HG03103 (cell line): ENCODE results near the gene NFATC4.
"Not testable (repeated sequence)": the region's sequence is repeated elsewhere in the genome, so short reads cannot be mapped to it uniquely, and the experiment has no call there.

Experiments
- ATAC-seq: cut with Tn5 transposase; IDR thresholded peaks from one replicate; pipeline ENCODE4 v1.9.1; 2021; ENCODE audit warnings: low read depth; ENCODE audit not compliant: unreplicated experiment

Gene NFATC4

DNA sequence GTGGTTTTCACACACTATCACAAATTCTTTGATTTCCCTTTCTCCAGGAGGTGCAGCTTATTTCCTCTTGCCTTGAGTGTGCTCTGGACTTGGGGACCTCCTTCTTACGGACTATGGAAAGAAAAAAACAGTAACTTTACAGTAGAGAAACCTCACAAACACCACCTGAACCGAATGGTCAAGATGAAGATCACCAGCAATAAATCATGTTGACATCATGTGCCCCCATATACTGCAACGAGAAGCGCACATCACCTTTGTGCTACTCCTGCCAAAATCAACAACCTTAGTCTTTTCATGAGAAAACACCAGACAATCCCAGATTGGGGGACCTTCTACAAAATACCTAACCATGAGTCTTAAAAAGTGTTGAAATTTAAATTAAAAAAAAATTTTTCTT is 17.5 kb downstream of the NFATC4 start:
- ATAC-seq: no peak

DNA sequence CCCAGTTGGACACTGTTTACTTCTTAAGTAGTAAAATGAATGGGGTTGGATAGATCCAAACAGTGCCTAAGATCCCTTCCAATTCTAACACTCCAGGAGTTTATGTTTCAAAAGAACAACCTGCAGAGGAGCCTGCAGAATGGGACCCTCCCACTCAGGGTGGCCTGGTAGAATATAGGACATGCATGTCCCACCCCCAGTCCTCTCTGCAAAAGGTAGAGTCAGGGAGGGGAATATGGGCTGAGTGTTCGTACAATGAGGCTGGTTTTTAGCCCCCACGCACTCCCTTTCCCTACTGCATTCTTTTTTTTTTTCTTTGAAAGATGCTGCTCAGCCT is 19.0 kb downstream of the NFATC4 start:
- ATAC-seq: no peak

DNA sequence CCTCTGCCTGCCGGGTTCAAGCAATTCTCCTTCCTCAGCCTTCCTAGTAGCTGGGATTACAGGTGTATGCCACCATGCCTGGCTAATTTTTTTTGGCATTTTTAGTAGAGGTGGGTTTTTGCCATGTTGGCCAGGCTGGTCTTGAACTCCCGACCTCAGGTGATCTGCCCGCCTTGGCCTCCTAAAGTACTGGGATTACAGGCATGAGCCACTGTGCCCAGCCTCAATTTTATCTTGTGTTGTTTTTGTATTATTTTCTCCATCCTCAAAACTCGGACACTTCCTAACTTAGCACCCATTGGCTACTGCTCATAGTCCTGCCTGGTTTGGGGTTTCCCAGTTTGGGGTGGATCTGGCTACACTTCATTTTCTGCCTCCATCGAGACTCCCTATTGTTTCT is 19.6 kb downstream of the NFATC4 start:
- not testable (repeated sequence) for ATAC-seq

DNA sequence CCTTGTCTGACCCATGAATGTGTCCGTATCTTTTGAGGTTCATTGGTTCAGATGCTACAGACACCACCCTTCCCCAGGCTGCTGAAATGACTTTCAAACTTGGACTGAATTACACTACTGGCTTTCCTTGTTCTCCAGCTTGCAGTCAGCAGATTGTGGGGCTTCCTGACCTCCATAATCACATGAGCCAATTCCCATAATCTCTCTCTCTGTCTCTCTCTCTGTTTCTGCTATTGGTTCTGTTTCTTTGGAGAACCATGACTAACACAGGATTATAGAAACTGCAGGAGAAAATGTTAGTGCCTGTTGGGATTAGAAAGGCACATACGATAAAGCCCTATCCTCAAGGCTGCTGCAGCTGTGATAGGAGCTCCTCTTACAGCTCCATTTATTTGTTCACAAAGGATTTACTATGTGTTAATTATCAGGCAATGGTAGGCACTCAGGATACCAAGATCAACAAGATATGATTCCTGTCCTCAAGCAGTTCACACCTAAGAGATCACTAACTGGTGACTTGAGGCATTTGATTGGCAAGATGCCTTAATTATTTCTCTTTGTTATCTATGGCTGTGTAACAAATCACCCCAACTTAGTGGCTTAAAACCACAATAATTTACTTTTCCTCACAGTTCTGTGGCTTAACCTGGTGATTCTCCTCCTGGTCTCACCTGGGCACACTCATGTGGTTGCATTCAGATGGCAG is 20.6 kb downstream of the NFATC4 start:
- no peak for ATAC-seq

DNA sequence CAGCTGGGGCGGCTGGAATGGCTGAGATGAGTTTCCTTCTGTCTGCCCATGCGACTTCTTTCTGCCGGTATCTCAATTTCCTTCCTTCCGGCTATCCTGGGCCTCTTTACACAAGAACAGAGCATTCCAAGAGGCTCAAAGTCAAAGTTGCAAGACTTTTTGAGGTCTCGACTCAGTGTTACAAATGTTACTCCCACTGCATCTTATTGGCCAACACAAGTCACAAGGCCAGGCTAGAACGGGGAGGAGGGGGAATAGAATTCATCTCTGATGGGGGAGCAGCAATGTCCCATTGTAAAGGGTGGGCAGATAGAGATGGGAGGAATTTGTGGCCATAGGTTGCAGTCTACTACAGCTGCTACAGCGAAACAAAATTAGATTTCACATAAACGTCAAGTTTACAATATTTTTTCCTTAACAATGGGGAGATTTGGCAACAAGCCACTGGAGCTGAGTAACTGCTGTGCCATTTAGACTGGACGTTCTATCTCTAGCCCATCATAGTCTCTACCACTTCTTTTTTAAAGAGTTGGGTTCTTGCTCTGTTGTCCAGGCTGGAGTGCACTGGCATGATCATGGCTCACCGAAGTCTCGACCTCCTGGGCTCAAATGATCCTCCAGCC is 21.4 kb downstream of the NFATC4 start:
- ATAC-seq: no peak

DNA sequence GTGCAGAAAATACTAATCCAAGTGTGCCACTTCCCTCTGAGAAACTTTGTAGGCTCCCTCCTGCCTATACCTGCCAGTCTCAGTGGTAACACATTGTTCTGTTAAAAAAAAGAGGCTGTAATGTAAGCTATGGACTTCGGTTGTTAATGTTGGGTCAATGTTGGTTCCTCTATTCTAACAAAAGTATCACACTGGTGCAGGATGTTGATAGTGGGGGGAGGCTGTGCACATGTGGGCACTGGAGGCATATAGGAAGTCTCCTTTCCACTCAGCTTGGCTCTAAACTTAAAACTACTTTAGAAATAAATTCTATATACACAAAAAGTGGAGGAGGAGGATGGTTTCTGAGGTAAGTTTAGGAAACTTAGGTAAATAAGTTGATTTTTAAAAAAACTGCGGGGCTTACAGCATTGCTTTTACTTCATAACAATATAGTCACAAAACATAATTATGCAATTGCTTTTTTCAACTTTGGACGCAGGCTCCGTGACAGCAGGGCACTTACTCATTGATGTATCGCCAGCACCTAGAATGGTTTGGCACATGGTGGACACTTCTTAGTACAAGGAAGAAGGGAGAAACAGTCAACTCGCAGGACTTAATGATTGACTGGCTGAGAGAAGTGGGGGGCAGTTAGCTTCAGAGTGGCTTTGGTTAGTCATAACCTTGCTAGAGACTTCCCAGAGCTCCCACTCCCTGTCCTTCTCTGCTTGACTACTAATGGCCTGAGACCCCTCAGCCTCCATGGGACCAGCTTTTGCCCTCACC is 22.9 kb downstream of the NFATC4 start:
- no peak for ATAC-seq

DNA sequence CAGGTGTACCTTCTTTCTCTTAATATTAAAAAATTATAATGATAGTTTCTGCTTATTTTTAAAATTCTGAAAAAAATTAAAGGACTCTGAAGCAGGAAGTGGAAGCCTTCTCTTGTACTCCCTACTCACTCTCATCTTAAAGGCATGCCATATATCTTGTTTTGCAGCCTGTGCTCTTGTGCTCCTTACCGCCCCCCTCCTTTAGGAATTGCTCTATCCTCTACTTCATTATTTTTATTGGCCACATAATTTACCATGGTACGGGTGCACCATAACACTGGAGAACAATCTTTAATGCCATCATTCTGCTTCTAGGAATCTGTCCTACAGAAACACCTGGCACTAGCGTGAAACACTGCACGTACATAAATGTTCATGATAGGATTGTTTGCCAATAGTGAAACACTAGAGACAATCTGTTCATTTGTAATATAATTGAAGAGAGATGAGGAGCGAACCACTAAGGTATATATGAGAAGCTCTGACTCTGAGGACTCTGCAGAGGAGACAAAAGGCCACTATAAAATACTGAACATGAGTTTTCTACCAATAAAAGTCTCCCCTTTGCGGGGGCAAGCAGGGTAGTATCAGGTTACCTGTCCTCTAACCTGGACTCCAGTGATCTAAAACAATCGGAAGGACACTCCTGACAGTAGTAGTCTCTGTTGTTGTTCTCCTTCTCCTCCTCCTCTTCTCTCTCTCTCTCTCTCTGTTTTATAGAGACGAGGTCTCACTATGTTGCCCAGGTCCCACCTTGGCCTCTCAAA is 24.5 kb downstream of the NFATC4 start:
- no peak for ATAC-seq

DNA sequence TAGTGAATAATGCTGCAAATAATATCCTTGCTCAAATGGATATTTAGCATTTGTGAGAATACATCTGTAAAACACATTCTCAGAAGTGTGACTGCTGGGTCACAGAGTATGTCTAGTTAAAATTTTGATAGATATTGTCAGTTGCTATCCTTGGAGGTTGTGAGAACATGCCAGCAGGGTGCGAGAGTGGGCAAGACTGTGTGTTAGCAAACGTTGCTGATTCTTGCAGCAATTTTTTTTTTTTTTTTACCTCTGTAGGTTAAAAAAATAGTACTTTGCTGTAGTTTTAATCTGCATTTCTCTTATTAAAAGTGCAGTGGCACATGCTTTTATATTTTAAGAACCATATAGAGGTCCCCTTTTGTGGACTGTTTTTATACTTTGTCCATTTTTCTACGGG is 26.3 kb downstream of the NFATC4 start:
- no peak for ATAC-seq

DNA sequence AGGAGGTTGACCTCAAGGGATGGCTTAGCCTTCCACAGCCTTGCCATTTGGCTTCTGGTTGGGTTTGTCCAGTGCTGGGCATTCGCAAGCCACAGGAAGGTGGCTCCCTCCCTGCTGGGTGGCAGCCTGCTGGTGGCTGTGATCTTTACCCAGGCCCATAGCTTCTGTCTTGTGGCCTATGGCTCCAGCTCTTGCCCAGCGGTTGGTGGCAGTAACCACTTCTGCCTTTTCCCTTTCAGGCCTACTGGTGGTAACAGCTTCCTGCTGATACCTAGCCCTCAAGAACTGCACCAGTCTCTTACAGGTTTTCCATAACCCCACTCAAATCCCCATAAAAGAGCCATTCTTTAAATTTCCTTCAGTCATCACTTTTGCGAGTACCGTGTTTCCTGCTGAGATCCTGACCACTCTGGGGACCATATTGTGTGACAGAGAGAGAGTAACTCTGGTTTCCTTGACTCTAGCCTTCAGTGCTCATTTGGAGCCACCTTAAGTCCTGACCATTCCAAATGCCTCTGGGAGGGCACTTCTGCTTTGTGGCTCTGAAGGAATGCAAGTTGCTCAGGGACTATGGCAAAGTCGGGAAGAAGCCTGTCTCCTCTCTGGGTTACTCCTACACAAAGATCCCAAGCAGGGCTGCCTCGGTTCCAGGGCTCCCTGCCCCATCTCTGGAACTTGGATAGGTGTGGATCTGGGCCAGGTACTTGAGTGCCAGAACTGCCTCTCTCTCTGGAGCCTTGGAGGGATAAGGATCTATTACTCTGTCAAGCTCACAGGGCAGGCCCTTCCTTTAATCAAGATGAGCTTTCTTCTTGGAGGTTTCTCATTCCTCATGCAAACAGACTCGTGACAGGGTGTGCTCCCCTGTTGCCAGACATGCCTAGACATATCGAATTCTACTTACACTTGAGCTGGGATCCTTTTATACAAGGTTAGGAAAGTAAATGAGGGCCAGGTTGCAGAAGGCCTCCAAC is 27.9 kb downstream of the NFATC4 start:
- no peak for ATAC-seq

DNA sequence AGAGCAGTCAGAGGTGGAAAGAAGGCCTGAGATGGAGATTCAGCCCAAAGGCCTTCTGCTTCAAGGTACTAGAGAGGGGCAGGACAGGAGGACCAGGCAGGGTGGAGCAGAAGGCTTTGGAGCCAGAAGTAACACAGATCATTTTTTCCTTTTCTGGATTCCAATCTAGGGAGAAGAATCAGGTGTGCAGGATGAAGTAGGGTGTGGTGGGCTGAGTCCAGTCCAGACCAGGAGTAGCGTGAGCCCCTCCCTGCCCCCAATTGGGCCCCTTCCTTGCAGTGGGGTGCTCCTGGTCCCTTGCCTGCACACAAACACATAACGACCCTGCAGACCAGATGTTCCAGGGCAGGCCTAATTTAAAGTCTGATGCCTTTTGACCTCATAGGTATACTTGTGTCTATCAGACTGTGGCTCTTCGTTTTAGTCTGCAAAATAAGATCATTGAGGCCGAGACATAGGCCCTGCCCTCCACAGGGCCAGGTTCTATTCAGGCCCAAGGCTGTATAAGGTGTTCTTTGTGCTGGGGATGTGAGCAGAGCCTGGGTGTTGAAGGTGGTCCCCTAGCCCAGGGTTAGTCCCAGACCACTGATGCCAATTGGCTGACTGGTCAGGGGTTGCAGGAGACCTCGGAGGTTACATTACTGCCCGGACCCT is 29.8 kb downstream of the NFATC4 start:
- no peak for ATAC-seq

DNA sequence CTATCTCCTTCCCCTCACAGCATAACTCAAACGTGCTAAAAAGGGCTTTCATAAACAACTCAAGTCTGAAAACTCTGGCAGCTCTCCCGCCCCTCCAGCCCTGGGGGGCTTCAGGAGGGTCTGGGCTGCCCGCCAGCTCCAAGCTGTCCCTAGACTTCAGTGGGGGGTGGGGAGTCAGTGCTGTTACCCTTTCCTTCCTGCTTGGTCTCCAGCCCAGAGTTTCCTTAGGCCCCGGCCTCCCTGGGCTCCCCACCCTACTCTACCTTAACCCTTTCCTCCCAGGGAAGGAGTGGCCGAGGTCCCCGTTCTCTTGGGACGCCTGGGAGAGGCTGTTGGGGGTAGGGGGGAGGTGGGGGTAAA is 30.3 kb downstream of the NFATC4 start:
- no peak for ATAC-seq

DNA sequence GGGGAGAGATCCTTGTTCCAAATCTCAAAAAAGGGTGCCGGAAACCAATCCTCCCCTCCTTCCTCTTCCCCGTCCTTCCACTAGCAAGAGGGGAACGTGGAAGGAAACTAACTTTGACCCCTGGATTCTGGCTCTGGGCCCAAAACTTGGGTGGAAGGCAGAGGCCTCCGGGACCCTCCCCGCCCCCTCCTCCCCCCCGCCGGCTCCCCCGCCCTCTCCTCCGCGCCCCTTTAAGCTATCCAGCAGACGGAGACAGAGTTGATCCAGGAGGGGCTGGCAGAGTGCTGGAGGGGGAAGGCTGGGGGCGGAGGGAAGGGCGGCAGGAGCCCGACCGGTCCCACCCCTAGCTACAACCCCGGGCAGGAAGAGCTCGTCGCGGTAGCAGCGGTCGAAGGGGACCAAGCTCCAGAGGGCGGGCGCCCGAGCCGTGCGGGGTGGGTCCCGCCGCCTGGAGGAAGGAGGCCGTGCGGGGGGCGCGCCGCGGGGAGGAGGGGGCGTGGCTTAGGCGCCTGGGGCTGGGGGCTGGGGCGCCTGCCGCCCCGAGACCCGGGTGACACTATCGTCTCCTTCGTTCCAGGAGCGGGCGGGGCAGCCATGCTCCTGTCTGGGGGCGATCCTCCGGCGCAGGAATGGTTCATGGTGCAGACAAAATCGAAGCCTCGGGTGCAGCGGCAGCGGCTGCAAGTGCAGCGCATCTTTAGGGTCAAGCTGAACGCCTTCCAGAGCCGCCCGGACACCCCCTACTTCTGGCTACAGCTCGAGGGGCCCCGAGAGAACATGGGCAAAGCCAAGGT is 30.9 kb downstream of the NFATC4 start, which contains the start of gene NYNRIN:
Gene NYNRIN, plus strand, starts transcription at position 351 of the 794 bp plus-strand sequence. Its CDS starts 244 bp downstream, at position 595.
- ATAC-seq: no peak

DNA sequence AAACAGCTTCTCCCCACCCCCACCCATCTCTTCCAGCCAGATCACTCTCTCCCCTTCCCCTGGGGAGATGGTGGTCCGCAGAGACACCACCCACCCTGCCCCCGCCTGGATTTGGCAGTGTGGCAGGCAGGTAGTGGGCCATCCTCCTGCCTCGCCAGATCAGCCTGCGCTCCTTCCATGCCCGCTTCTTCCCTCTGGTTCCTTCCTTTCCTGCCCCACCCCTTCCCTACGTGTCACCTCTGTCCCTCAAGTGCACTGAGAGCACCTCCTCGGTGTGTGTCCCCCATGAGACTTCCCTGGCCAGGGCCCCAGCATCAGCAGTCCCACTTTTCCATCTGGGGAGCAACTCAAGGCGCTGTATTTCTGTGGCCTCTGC is 31.5 kb downstream of the NFATC4 start:
- ATAC-seq: no peak

DNA sequence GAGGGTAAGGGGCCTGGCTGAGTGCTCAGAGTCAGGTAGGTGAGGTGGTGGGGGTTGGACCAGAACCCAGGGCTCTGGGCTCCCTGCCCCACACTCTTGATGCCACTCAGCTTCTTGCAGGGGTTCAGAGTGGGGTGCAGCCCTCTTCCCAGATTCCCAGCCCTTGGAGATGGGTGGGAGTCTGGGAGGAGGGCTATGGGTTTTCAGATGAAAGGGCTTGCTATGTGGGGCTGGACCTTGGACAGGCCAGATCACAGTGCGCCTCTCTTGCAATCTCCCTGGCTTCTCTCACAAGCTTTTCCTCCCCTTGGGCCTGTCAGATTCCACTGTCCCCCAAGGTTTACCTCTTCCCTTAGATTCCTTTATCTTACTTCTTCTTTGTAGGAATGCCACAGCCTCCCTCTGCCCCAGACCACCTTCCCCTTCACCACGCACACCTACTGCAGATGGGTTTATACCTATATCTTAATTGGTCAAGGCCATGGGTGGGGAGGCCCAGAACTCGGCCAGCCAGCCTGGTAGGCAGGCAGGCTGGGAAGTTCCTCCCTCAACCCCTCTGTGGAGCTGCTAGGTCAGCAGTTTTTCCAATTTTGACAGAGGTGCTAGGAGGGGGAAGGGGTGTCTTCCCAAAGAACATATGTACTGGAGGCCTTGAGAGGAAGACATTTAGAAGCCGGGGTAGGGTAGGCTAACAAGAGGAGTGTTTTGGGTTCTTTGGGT is 32.2 kb downstream of the NFATC4 start:
- ATAC-seq: no peak

DNA sequence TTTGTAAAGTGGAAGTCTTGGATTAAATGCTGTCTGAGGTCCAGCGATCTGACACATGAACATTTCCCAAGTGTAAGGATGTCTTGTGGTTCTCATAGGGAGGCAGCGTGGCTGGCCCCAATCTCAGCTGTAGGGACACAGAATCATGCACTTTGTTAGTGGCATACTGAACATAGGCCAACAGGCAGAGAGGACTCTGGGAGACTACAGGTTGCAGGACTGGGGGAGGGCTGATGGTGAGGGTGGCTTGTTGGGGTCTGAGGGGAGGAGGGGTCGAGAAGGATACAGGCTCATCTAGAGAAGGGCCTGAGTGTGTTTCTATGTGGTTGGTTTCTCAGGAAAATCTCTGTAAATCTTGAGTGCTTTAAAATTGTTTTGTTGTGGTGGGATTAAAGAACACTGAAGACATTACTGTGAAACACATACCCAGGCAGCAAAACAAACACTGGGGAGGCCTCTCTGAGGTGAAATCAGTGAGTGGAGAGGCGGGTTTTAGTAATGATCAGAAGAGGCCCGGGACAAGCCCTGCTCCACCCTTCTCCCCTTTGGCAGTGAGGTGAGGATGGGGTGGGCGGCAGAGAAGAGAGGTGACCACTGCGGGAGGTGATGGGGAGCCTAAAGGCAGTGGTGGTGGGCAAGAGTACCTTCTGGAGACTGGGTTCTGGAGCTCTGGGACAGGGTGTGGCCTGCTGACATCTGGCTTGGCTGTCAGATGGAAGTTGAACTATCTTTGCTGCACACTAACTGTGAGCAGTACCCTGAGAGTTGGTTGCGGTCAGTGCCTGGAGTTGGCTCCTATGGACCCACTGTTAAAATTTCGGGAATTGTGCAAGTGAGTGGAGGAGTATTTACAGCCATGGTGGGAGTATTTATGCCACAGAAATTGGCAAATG is 34.1 kb downstream of the NFATC4 start:
- ATAC-seq: no peak

DNA sequence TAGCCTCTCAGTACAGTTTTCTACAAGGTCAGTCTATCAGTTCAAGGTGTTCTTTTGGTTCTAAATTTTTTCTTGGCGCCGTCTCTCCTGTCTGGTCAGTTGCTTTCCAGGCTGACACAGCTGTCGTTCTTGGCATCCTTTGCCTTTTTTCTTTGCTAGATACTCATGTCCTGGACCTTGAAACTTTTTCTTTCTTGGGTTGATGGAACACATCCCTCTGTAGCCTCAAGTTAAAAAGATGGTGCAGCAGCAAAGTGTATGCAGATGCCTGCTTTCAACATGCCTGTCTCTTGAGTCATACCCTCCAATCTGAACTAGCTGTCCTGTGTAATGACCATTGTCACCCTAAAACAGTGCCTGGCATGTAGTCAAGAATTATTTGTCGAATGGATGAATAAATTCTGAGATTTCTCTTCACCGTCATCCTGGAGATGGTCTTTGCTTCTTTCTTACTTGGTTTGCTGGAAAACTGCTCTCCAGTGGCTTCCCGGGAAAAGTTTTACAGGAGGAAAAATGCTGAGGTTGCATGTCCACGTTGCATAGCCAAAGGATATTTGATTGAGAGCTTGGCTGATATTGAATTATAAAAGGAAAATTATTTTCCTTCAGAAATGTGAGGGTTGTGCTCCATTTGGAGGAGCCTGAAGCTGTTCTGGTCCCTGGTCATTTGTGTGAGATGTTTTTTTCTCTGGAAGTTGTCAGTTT is 35.5 kb downstream of the NFATC4 start:
- ATAC-seq: no peak

DNA sequence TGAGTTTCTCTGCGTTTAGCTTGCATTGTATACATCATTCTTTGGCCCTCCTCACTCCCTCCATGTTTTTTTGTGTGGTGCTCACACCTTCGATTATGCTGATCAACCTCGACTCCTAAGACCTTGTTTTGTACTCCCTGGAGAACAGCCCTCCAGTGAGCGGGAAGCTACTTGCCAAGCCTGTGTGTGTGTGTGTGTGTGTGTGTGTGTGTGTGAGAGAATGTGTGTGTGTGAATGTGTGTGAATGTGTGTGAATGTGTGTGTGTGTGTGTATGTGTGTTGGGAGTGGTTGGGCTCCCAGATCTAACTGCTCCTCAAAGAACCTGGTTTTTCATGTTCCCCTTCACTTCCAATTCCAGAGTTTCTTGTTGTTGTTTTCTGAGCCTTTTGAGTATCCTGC is 36.8 kb downstream of the NFATC4 start:
- ATAC-seq: no peak
